ENCODE results near the gene TLR1.

DNA sequence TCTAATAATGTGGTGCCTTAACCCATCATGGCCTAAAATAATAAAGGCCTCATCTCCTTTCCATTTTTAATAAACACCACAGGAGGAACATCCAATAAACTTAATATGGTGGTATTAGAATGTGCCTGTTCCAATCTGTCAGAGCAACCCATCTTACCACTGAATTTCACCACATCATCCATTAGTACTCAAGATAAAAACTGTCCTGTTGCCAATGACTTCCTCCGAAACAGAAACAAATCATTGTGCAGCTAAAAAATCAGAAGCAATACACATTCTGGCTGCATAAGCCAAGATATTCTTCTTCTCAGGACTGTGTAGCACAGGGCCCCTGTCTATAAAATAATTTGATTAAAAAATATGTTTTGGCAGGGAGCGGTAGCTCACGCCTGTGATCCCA, 40.3 kb downstream of the TLR1 start:
- TF ChIP-seq, protein P1, sequence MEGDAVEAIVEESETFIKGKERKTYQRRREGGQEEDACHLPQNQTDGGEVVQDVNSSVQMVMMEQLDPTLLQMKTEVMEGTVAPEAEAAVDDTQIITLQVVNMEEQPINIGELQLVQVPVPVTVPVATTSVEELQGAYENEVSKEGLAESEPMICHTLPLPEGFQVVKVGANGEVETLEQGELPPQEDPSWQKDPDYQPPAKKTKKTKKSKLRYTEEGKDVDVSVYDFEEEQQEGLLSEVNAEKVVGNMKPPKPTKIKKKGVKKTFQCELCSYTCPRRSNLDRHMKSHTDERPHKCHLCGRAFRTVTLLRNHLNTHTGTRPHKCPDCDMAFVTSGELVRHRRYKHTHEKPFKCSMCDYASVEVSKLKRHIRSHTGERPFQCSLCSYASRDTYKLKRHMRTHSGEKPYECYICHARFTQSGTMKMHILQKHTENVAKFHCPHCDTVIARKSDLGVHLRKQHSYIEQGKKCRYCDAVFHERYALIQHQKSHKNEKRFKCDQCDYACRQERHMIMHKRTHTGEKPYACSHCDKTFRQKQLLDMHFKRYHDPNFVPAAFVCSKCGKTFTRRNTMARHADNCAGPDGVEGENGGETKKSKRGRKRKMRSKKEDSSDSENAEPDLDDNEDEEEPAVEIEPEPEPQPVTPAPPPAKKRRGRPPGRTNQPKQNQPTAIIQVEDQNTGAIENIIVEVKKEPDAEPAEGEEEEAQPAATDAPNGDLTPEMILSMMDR (IDR thresholded peaks at IDR 0.05; ENCODE audit: poor library complexity, severe bottlenecking) = no peak
- TF ChIP-seq EZH2 (IDR thresholded peaks at IDR 0.05; ENCODE audit: borderline replicate concordance, insufficient read depth, low read length, poor library complexity, severe bottlenecking) = no peak
- no peak for TF ChIP-seq RAD21 (conservative IDR thresholded peaks at IDR 0.05)
- TF ChIP-seq, protein P2, sequence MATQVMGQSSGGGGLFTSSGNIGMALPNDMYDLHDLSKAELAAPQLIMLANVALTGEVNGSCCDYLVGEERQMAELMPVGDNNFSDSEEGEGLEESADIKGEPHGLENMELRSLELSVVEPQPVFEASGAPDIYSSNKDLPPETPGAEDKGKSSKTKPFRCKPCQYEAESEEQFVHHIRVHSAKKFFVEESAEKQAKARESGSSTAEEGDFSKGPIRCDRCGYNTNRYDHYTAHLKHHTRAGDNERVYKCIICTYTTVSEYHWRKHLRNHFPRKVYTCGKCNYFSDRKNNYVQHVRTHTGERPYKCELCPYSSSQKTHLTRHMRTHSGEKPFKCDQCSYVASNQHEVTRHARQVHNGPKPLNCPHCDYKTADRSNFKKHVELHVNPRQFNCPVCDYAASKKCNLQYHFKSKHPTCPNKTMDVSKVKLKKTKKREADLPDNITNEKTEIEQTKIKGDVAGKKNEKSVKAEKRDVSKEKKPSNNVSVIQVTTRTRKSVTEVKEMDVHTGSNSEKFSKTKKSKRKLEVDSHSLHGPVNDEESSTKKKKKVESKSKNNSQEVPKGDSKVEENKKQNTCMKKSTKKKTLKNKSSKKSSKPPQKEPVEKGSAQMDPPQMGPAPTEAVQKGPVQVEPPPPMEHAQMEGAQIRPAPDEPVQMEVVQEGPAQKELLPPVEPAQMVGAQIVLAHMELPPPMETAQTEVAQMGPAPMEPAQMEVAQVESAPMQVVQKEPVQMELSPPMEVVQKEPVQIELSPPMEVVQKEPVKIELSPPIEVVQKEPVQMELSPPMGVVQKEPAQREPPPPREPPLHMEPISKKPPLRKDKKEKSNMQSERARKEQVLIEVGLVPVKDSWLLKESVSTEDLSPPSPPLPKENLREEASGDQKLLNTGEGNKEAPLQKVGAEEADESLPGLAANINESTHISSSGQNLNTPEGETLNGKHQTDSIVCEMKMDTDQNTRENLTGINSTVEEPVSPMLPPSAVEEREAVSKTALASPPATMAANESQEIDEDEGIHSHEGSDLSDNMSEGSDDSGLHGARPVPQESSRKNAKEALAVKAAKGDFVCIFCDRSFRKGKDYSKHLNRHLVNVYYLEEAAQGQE (IDR thresholded peaks at IDR 0.05; ENCODE audit: borderline replicate concordance) = no peak
- no peak for TF ChIP-seq POLR2AphosphoS5 (IDR thresholded peaks at IDR 0.05)
- no peak for TF ChIP-seq EP300 (conservative IDR thresholded peaks at IDR 0.05; ENCODE audit: poor library complexity, severe bottlenecking)
- no peak for TF ChIP-seq MXI1 (conservative IDR thresholded peaks at IDR 0.05; ENCODE audit: poor library complexity, severe bottlenecking)
- TF ChIP-seq TAF1 (IDR thresholded peaks at IDR 0.05; ENCODE audit: low read depth) = no peak

Data from neural cell (in vitro differentiated cells).